CD14-positive monocyte (primary cell): ENCODE results near the gene CRYGS. TPM values are rescaled to one million over a fixed set of nuclear protein-coding genes. Genes with fewer than 3 reads are reported as not detected.

Source experiments
- DNase-seq, 3 donors: peaks; one replicate each; pipeline ENCODE4 v3.0.0-alpha.2; 2011 to 2022
- H2AFZ ChIP-seq: 2 replicates; pipeline ENCODE4 v1.6.0; 2012; ENCODE audit warnings: mild to moderate bottlenecking, low read depth, low read length, inconsistent platforms; ENCODE audit not compliant: insufficient read depth, poor library complexity, severe bottlenecking
- H3K27ac ChIP-seq, 2 donors: 1 replicate in 1 of 2; 2 replicates in 1 of 2; pipeline ENCODE4 v1.5.1; 2012 to 2013; ENCODE audit warnings: low read length in 2 of 2, control low read depth in 1 of 2, inconsistent platforms in 1 of 2, low read depth in 1 of 2, mild to moderate bottlenecking in 1 of 2
- H3K27me3 ChIP-seq, 2 donors: one replicate each; pipeline versions ENCODE4 v1.6.0 to v1.6.1; 2011 to 2013; ENCODE audit warnings: low read length in 2 of 2; ENCODE audit not compliant: control insufficient read depth in 2 of 2, insufficient read depth in 2 of 2
- H3K36me3 ChIP-seq, 2 donors: replicated peaks in 1 of 2; 1 replicate in 1 of 2; 2 replicates in 1 of 2; pipeline versions ENCODE4 v1.5.1 to v1.6.1; 2012 to 2013; ENCODE audit warnings: low read length in 2 of 2, control low read depth in 1 of 2, inconsistent platforms in 1 of 2, mild to moderate bottlenecking in 1 of 2; ENCODE audit not compliant: insufficient read depth in 2 of 2, control insufficient read depth in 1 of 2
- H3K4me1 ChIP-seq, 2 donors: 1 replicate in 1 of 2; 2 replicates in 1 of 2; pipeline versions ENCODE4 v1.5.1 to v1.6.1; 2012 to 2013; ENCODE audit warnings: low read length in 2 of 2, control low read depth in 1 of 2, inconsistent platforms in 1 of 2, mild to moderate bottlenecking in 1 of 2, moderate library complexity in 1 of 2; ENCODE audit not compliant: insufficient read depth in 2 of 2, control insufficient read depth in 1 of 2
- H3K4me2 ChIP-seq: replicated peaks from 2 replicates; pipeline ENCODE3; 2012; ENCODE audit warnings: low read length, moderate library complexity, mild to moderate bottlenecking; ENCODE audit not compliant: poor library complexity, severe bottlenecking; ENCODE audit errors: extremely low read depth
- H3K4me3 ChIP-seq, 3 experiments: fragments of 200-600 bp in 1 of 3; sonication (generic) in 1 of 3; replicated peaks in 1 of 3; 1 replicate in 2 of 3; 2 replicates in 1 of 3; pipeline ENCODE4 v1.5.1; 2011 to 2013; ENCODE audit warnings: low read length in 3 of 3, mild to moderate bottlenecking in 3 of 3, control low read depth in 2 of 3, low read depth in 2 of 3, inconsistent platforms in 1 of 3, moderate library complexity in 1 of 3
- H3K79me2 ChIP-seq: 2 replicates; pipeline ENCODE4 v1.6.0; 2012; ENCODE audit warnings: mild to moderate bottlenecking, control low read depth, inconsistent platforms, low read length, moderate library complexity; ENCODE audit not compliant: insufficient read depth
- H3K9ac ChIP-seq: 2 replicates; pipeline ENCODE4 v1.6.0; 2017; ENCODE audit warnings: low read length, mild to moderate bottlenecking; ENCODE audit not compliant: insufficient read depth, poor library complexity, severe bottlenecking
- H3K9me3 ChIP-seq, 2 donors: replicated peaks in 1 of 2; 1 replicate in 1 of 2; 2 replicates in 1 of 2; pipeline versions ENCODE4 v1.5.1 to v1.6.1; 2012 to 2013; ENCODE audit warnings: low read length in 2 of 2, control low read depth in 1 of 2; ENCODE audit not compliant: control insufficient read depth in 1 of 2, insufficient read depth in 1 of 2
- H4K20me1 ChIP-seq: 2 replicates; pipeline ENCODE4 v1.6.0; 2012; ENCODE audit warnings: mild to moderate bottlenecking, low read length, control low read depth, moderate library complexity; ENCODE audit not compliant: insufficient read depth
- H3K27ac Mint-ChIP-seq, 7 donors: one replicate each; pipeline ENCODE4 v1.8.0; 2020; ENCODE audit warnings: mild to moderate bottlenecking in 7 of 7, mixed read lengths in 7 of 7, moderate library complexity in 6 of 7, inconsistent platforms in 2 of 7
- H3K27me3 Mint-ChIP-seq, 3 donors: one replicate each; pipeline ENCODE4 v1.8.0; 2021 to 2022; ENCODE audit warnings: low read depth in 3 of 3, mild to moderate bottlenecking in 3 of 3, mixed read lengths in 3 of 3, moderate library complexity in 3 of 3, inconsistent platforms in 1 of 3
- H3K36me3 Mint-ChIP-seq, 2 donors: one replicate each; pipeline ENCODE4 v1.8.0; 2020; ENCODE audit warnings: mixed read lengths in 2 of 2, inconsistent platforms in 1 of 2, mild to moderate bottlenecking in 1 of 2
- H3K4me1 Mint-ChIP-seq: one replicate; pipeline ENCODE4 v1.8.0; 2020; ENCODE audit warnings: mild to moderate bottlenecking, mixed read lengths
- H3K4me3 Mint-ChIP-seq, 2 donors: one replicate each; pipeline ENCODE4 v1.8.0; 2020; ENCODE audit warnings: mild to moderate bottlenecking in 2 of 2, mixed read lengths in 2 of 2, moderate library complexity in 1 of 2
- H3K9me3 Mint-ChIP-seq, 7 donors: one replicate each; pipeline ENCODE4 v1.8.0; 2020 to 2022; ENCODE audit warnings: mixed read lengths in 7 of 7, mild to moderate bottlenecking in 6 of 7, moderate library complexity in 6 of 7, inconsistent platforms in 2 of 7
- WGBS: methylation state at CpG from one replicate; pipeline ENCODE4 v1.1.5; 2013; ENCODE audit warnings: missing lambda C conversion rate; ENCODE audit not compliant: insufficient coverage; 5-methylcytosine and 5-hydroxymethylcytosine counted together
- intact Hi-C, 2 donors: fragments of 100-400 bp; cut with micrococcal nuclease; formaldehyde crosslinking; loops; one replicate each; pipeline versions ENCODE4 v1.15.0 to v1.15.1; 2023
- polyA plus RNA-seq, 3 donors: library from polyadenylated mRNA; depleted of rRNA in 1 of 3; unstranded in 2 of 3; stranded (reverse) in 1 of 3; fragments of 300-500 nt in 2 of 3; fragments of >200 nt in 1 of 3; fragmentation: Illumina TruSeq in 2 of 3; gene quantifications; 1 replicate in 2 of 3; 2 replicates in 1 of 3; pipeline ENCODE4 v1.2.3, GENCODE V29; 2012 to 2021
- TF ChIP-seq, protein P1 (sequence below): fragments of 200-600 bp; IDR thresholded peaks from one replicate; pipeline ENCODE4 v1.8.0; 2022; ENCODE audit warnings: antibody characterized with exemption, mild to moderate bottlenecking

CRYGS gene
- polyA plus RNA-seq, 3 donors, result 0.25 to 4.1 TPM; not detected in 1

DNA sequence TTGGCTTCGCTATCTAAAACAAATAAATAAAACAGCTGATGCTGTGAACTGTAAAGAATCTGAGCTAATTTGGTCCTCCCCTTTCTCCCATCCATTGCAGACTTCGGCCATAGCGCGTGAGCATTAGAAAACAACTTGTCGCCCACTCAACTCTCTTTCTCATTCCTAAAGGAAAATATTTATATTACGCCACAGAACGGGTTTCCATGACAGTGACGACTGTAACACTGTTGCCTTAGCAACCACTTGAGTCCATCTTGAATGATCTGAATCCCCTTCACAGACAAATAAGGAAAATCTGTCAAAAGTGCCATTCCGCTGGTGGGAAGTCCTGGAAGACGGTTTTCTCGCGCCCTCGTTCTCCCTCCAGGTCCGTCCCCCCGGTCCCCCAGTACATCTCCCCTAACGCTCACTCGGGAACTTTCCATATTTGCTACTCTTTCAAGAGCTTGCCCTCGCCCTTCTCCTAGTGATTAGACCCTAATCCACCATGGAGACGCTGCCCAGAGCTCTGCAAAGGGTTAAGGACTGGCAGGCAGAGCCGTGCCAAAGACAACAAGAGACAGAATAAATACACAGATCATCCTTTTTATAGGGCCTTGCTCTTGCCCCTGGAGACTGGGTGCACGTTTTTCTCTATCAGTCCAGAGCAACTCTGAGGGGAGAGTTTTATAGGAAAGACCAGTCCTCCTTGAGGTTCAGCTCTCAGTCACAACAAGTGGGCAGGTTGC, 50.5 kb downstream of the CRYGS start:
- Mint-ChIP-seq H3K27me3 (peaks cover 0 to 4% (median 1%) of the 10 kb centered on the region in 3 donors), H3K4me3 (no peak overlapping the region), H3K4me1 (no peaks in the 10 kb centered on the region), H3K27ac (no peak overlapping the region), H3K9me3 (peaks cover 0 to 4% (median 2%) of the 10 kb centered on the region in 7 donors), H3K36me3 (no peaks in the 10 kb centered on the region)
- no peak overlapping the region for H3K27ac ChIP-seq
- H3K36me3 ChIP-seq, result no peaks in the 10 kb centered on the region
- H2AFZ ChIP-seq, result peak overlapping the region; percentile 11
- no peak overlapping the region for H3K4me2 ChIP-seq
- no peak overlapping the region for H3K9ac ChIP-seq
- no peaks in the 10 kb centered on the region for H4K20me1 ChIP-seq
- WGBS, result 86% methylated on average over 19 of the region's 21 CpGs
- H3K4me3 ChIP-seq, result no peak overlapping the region
- TF ChIP-seq, protein P1, sequence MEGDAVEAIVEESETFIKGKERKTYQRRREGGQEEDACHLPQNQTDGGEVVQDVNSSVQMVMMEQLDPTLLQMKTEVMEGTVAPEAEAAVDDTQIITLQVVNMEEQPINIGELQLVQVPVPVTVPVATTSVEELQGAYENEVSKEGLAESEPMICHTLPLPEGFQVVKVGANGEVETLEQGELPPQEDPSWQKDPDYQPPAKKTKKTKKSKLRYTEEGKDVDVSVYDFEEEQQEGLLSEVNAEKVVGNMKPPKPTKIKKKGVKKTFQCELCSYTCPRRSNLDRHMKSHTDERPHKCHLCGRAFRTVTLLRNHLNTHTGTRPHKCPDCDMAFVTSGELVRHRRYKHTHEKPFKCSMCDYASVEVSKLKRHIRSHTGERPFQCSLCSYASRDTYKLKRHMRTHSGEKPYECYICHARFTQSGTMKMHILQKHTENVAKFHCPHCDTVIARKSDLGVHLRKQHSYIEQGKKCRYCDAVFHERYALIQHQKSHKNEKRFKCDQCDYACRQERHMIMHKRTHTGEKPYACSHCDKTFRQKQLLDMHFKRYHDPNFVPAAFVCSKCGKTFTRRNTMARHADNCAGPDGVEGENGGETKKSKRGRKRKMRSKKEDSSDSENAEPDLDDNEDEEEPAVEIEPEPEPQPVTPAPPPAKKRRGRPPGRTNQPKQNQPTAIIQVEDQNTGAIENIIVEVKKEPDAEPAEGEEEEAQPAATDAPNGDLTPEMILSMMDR, result no peak
- H3K79me2 ChIP-seq, result no peaks in the 10 kb centered on the region
- H3K27me3 ChIP-seq, result no peaks in the 10 kb centered on the region
- intact Hi-C loops, result no loop called here
- DNase-seq, result no peak
- H3K4me1 ChIP-seq, result no peaks in the 10 kb centered on the region
- H3K9me3 ChIP-seq, result no peaks in the 10 kb centered on the region

DNA sequence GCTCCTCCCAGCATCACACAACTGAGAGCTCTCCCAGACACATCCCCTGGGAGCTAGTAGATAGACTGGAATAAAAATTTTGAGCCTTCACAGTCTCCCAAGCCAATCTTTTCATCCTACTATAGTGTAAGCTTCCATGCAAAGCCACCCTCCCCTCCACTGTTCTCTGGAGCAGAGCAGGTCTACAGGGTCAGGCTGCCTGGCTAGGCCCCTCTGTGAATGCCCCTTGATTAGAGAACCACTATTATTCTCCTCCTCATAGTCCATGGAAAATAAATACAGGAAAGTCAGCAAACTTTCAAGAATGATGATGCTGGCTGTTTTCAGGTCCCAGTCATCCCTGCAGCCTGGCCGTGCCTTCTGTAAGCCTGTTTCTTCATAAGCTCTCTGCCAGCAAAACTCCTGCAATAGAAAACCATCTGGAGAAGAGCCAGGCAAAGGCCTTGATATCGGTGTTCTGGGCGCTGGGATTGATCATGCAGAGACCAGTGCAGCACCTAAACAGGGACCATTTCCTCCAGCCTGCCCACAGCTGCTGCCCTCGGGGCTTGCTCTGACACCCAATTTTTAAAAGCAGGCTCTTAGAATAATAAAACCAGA, 51.7 kb downstream of the CRYGS start:
- H4K20me1 ChIP-seq, result no peaks in the 10 kb centered on the region
- TF ChIP-seq, protein P1, result no peak
- no peak overlapping the region for H3K9ac ChIP-seq
- no peaks in the 10 kb centered on the region for H3K27me3 ChIP-seq
- no peak overlapping the region for H3K4me2 ChIP-seq
- H3K9me3 ChIP-seq, result no peaks in the 10 kb centered on the region
- Mint-ChIP-seq H3K4me3 (no peak overlapping the region), H3K27ac (no peak overlapping the region), H3K36me3 (no peaks in the 10 kb centered on the region), H3K9me3 (peaks cover 0 to 1% (median 0%) of the 10 kb centered on the region in 7 donors), H3K4me1 (no peaks in the 10 kb centered on the region), H3K27me3 (peaks cover 0 to 8% (median 1%) of the 10 kb centered on the region in 3 donors)
- no peak overlapping the region for H3K27ac ChIP-seq
- DNase-seq, result no peak
- H3K4me1 ChIP-seq, result no peaks in the 10 kb centered on the region
- H3K36me3 ChIP-seq, result no peaks in the 10 kb centered on the region
- no peaks in the 10 kb centered on the region for H3K79me2 ChIP-seq
- H2AFZ ChIP-seq, result no peak overlapping the region
- 90% methylated on average over 3 of the region's 4 CpGs for WGBS
- no peak overlapping the region for H3K4me3 ChIP-seq
- intact Hi-C loops, result no loop called here
